WTC11 (cell line): ENCODE data around the gene MARK3. TPM values are rescaled to one million over a fixed set of nuclear protein-coding genes. Genes with fewer than 3 reads are reported as not detected.

Experiments used
- ATAC-seq: fragments of 200-7000 bp; cut with Tn5 transposase; 2 replicates; pipeline ENCODE4 v1.10.0; 2021; ENCODE audit warnings: mild to moderate bottlenecking, moderate library complexity
- CTCF ChIA-PET: fragments of 300-600 bp; sonication (Branson Sonifier 250); formaldehyde crosslinking; loops from one replicate; lab custom pipeline; 2021; ENCODE audit warnings: antibody characterized with exemption; lab: Charles Lee
- POLR2A ChIA-PET: fragments of 350-600 bp; sonication (Branson Sonifier 250); formaldehyde crosslinking; loops from one replicate; lab custom pipeline; 2021; ENCODE audit warnings: antibody characterized with exemption; lab: Charles Lee
- DNase-seq: peaks from one replicate; pipeline ENCODE4 v3.0.0; 2021; ENCODE audit warnings: low spot score
- H3K27ac Mint-ChIP-seq: 2 replicates; pipeline ENCODE4 v1.8.0; 2021; ENCODE audit warnings: mixed read lengths
- H3K27me3 Mint-ChIP-seq: 2 replicates; pipeline ENCODE4 v1.8.0; 2021; ENCODE audit warnings: low read depth, mild to moderate bottlenecking, moderate library complexity, mixed read lengths
- H3K36me3 Mint-ChIP-seq: 2 replicates; pipeline ENCODE4 v1.8.0; 2021; ENCODE audit warnings: mixed read lengths
- H3K4me1 Mint-ChIP-seq: 2 replicates; pipeline ENCODE4 v1.8.0; 2022; ENCODE audit warnings: mixed read lengths
- H3K4me3 Mint-ChIP-seq: 2 replicates; pipeline ENCODE4 v1.8.0; 2021; ENCODE audit warnings: mild to moderate bottlenecking, moderate library complexity, mixed read lengths
- H3K9me3 Mint-ChIP-seq: 2 replicates; pipeline ENCODE4 v1.8.0; 2021; ENCODE audit warnings: mixed read lengths
- CBFB ChIP-seq: sonication (generic); formaldehyde crosslinking; IDR thresholded peaks from 2 replicates; pipeline ENCODE4 v1.8.1; 2022; ENCODE audit warnings: mild to moderate bottlenecking, low read depth, missing genetic modification reagents
- ETV6 ChIP-seq: sonication (generic); formaldehyde crosslinking; IDR thresholded peaks from 2 replicates; pipeline ENCODE4 v1.8.1; 2022; ENCODE audit warnings: mild to moderate bottlenecking, missing genetic modification reagents
- GABPB1 ChIP-seq: sonication (generic); formaldehyde crosslinking; IDR thresholded peaks from 2 replicates; pipeline ENCODE4 v1.8.1; 2023; ENCODE audit warnings: mild to moderate bottlenecking, missing genetic modification reagents
- GTF2I ChIP-seq: fragments of 250-450 bp; sonication (Bioruptor Pico); conservative IDR thresholded peaks from 2 replicates; pipeline ENCODE4 v1.4.0; 2021; ENCODE audit warnings: mild to moderate bottlenecking
- HMGA2 ChIP-seq: fragments of 250-450 bp; sonication (Bioruptor Pico); IDR thresholded peaks from 2 replicates; pipeline ENCODE4 v1.4.0; 2021; ENCODE audit warnings: mild to moderate bottlenecking, moderate library complexity
- PRRX2 ChIP-seq: fragments of 250-450 bp; sonication (Bioruptor Pico); IDR thresholded peaks from 2 replicates; pipeline ENCODE4 v1.8.0; 2021; ENCODE audit warnings: mild to moderate bottlenecking
- RELA ChIP-seq: sonication (generic); formaldehyde crosslinking; IDR thresholded peaks from 2 replicates; pipeline ENCODE4 v1.8.1; 2022; ENCODE audit warnings: missing genetic modification reagents, mild to moderate bottlenecking, borderline replicate concordance
- RORB ChIP-seq: fragments of 250-450 bp; sonication (Bioruptor Pico); IDR thresholded peaks from 2 replicates; pipeline ENCODE4 v1.9.0; 2021; ENCODE audit warnings: mild to moderate bottlenecking
- TP53 ChIP-seq: sonication (generic); formaldehyde crosslinking; IDR thresholded peaks from 2 replicates; pipeline ENCODE4 v1.8.1; 2023; ENCODE audit warnings: mild to moderate bottlenecking, missing genetic modification reagents
- ZNF138 ChIP-seq: sonication (generic); formaldehyde crosslinking; conservative IDR thresholded peaks from 2 replicates; pipeline ENCODE4 v1.8.1; 2022; ENCODE audit warnings: mild to moderate bottlenecking, moderate library complexity, missing genetic modification reagents
- ZNF317 ChIP-seq: sonication (generic); formaldehyde crosslinking; IDR thresholded peaks from 2 replicates; pipeline ENCODE4 v1.8.1; 2023; ENCODE audit warnings: low read depth, mild to moderate bottlenecking, moderate library complexity, missing genetic modification reagents, borderline replicate concordance
- ZNF396 ChIP-seq: fragments of 250-450 bp; sonication (Bioruptor Pico); IDR thresholded peaks from 2 replicates; pipeline ENCODE4 v1.8.0; 2021; ENCODE audit warnings: mild to moderate bottlenecking, moderate library complexity, borderline replicate concordance
- total RNA-seq: library from RNA; stranded (reverse); gene quantifications from 3 replicates; pipeline ENCODE4 v1.2.3, GENCODE V29; 2021
- TF ChIP-seq, protein P1 (sequence below): sonication (generic); formaldehyde crosslinking; IDR thresholded peaks from 2 replicates; pipeline ENCODE4 v1.8.1; 2023; ENCODE audit warnings: mild to moderate bottlenecking, missing genetic modification reagents, borderline replicate concordance
- TF ChIP-seq, protein P2 (sequence below): fragments of 250-450 bp; sonication (Bioruptor Pico); IDR thresholded peaks from 2 replicates; pipeline ENCODE4 v1.9.0; 2021; ENCODE audit warnings: mild to moderate bottlenecking
- TF ChIP-seq, protein P3 (sequence below): sonication (generic); formaldehyde crosslinking; IDR thresholded peaks from 2 replicates; pipeline ENCODE4 v1.8.1; 2023; ENCODE audit warnings: mild to moderate bottlenecking, missing genetic modification reagents, moderate library complexity
- TF ChIP-seq, protein P4 (sequence below): sonication (generic); formaldehyde crosslinking; IDR thresholded peaks from 2 replicates; pipeline ENCODE4 v1.8.0; 2022; ENCODE audit warnings: mild to moderate bottlenecking, missing genetic modification reagents

The MARK3 gene
- total RNA-seq, 1 experiment from 2014 or later = 93.7 TPM

DNA sequence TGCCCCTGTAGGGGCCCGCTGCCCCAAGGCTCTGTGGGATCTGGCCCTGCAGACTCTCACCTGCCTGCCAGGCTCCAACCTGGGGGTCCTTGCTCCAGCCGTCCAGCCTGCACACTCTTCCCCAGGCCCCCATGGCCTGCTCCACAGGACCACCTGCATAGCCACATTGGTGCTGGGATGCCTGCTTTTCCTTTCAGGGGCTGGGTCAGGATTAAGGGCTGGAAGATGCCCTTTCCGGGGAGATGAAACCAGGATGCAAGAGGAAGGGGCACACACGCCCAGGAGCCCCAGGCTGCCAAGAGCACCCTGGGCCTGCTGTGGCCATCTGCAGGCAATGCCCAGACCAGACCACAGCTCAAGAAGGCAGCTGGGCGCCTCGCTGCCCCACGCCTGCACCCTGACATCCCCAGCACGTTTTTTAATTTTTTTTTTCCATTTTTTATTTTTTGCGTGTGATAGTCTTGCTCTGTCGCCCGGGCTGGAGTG is 162.3 kb downstream of the MARK3 start (continued):
- TF ChIP-seq, protein P1, sequence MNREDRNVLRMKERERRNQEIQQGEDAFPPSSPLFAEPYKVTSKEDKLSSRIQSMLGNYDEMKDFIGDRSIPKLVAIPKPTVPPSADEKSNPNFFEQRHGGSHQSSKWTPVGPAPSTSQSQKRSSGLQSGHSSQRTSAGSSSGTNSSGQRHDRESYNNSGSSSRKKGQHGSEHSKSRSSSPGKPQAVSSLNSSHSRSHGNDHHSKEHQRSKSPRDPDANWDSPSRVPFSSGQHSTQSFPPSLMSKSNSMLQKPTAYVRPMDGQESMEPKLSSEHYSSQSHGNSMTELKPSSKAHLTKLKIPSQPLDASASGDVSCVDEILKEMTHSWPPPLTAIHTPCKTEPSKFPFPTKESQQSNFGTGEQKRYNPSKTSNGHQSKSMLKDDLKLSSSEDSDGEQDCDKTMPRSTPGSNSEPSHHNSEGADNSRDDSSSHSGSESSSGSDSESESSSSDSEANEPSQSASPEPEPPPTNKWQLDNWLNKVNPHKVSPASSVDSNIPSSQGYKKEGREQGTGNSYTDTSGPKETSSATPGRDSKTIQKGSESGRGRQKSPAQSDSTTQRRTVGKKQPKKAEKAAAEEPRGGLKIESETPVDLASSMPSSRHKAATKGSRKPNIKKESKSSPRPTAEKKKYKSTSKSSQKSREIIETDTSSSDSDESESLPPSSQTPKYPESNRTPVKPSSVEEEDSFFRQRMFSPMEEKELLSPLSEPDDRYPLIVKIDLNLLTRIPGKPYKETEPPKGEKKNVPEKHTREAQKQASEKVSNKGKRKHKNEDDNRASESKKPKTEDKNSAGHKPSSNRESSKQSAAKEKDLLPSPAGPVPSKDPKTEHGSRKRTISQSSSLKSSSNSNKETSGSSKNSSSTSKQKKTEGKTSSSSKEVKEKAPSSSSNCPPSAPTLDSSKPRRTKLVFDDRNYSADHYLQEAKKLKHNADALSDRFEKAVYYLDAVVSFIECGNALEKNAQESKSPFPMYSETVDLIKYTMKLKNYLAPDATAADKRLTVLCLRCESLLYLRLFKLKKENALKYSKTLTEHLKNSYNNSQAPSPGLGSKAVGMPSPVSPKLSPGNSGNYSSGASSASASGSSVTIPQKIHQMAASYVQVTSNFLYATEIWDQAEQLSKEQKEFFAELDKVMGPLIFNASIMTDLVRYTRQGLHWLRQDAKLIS (CRISPR knock-in tag) = no peak
- TF ChIP-seq GTF2I = no peak
- no peak for TF ChIP-seq ZNF138
- no peak for TF ChIP-seq GABPB1
- TF ChIP-seq RELA = no peak
- TF ChIP-seq PRRX2 (CRISPR knock-in tag) = no peak
- TF ChIP-seq ZNF396 = no peak
- TF ChIP-seq, protein P2, sequence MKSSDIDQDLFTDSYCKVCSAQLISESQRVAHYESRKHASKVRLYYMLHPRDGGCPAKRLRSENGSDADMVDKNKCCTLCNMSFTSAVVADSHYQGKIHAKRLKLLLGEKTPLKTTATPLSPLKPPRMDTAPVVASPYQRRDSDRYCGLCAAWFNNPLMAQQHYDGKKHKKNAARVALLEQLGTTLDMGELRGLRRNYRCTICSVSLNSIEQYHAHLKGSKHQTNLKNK = no peak

DNA sequence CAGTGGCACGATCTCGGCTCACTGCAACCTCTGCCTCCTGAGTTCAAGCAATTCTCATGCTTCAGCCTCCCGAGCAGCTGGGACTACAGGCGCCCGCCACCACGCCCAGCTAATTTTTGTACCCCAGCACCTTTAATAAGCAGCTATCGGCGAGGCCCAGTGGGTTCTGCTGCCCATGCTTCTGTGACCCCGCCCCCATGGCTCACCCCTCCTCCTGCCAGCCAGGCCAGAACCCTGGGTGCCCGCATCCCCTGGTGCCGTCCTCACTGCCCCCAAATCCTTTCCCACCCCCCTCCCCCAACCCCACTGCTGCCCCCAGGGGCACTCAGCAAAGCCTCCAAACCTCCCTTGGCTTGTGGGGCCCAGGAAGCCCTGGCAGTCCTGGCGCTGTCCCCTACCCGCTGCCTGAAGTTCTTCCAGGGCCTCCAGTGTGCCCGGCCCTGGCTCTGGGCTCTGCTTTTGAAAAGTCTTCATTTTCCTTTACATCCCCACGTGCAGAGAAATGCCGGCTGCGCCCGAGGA is 162.8 kb downstream of the MARK3 start:
- ATAC-seq (no peak), DNase-seq (no peak)
- Mint-ChIP-seq H3K27me3 (no peaks in the 10 kb centered on the region), H3K4me3 (no peak overlapping the region), H3K27ac (no peak overlapping the region), H3K36me3 (no peaks in the 10 kb centered on the region), H3K9me3 (no peaks in the 10 kb centered on the region), H3K4me1 (peaks cover 5% of the 10 kb centered on the region; the same call in 1 of the 2 replicates)
- ChIA-PET POLR2A (no interaction called here), CTCF (interaction anchor here (1.0 to 21.0 kb wide), 6 partner anchors 10 to 157 kb away, joined by 3 to 455 read pairs (median 10); partner anchors contain the start of genes BAG5, CKB and COA8)
- TF ChIP-seq HMGA2 (CRISPR knock-in tag) (no peak), CBFB (CRISPR knock-in tag) (no peak), RORB (CRISPR knock-in tag) (no peak), TP53 (CRISPR knock-in tag) (no peak), PRRX2 (CRISPR knock-in tag) (no peak), ZNF317 (CRISPR knock-in tag) (no peak), GABPB1 (no peak), ETV6 (CRISPR knock-in tag) (no peak)
- TF ChIP-seq, protein P3, sequence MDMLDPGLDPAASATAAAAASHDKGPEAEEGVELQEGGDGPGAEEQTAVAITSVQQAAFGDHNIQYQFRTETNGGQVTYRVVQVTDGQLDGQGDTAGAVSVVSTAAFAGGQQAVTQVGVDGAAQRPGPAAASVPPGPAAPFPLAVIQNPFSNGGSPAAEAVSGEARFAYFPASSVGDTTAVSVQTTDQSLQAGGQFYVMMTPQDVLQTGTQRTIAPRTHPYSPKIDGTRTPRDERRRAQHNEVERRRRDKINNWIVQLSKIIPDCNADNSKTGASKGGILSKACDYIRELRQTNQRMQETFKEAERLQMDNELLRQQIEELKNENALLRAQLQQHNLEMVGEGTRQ (CRISPR knock-in tag) = no peak

DNA sequence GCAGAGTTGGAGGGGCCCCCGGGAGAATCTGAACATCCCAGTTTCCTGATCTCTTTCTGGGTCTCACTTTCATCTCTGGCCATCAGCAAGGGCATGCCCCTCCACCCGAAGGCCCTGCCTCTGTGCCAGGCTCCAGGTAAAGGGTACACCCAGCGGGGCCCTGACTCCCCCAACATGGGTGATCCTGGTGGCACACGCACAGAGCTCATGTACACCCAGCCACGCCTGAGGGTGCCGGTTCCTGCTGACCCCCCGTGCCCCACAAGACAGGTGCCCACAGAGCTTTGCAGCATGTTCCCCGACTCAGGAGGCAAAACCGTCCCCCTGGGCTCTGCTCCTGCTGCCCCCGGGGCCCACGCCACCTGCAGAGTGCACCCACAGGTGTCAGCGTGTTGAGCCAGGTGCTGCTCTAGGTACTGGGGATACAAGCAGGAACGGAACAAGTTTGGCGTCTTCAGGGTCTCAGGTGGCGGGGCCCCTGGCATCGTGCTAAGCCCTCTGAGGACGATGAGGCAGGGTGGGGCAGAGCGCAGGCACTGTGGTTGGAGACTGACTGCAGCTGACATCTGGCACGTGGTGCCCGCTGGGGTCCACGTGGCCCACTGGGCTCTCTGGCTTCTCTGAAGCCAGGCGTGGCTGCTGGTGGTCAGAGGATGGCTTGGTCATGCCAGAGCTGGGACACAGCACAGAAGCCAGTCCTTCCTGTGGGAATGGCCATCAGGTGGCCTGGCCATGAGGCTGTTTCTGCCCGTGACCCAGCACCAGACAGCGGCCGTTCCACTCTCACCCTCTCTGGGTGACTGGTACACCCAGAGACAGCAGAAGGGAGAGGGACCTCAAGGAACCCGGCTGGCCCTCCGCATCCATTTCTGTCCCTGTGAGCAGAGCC is 163.5 kb downstream of the MARK3 start:
- ATAC-seq (no peak), DNase-seq (no peak)
- no peaks in the 10 kb centered on the region for H3K36me3 Mint-ChIP-seq
- ChIA-PET CTCF (interaction anchor here (1.1 to 21.0 kb wide), 4 partner anchors 13 to 43 kb away, joined by 3 to 455 read pairs (median 5); partner anchors contain the start of genes BAG5 and CKB), POLR2A (no interaction called here)
- H3K27ac Mint-ChIP-seq = no peak overlapping the region
- no peak overlapping the region for H3K4me3 Mint-ChIP-seq
- no peaks in the 10 kb centered on the region for H3K27me3 Mint-ChIP-seq
- H3K9me3 Mint-ChIP-seq = no peaks in the 10 kb centered on the region
- H3K4me1 Mint-ChIP-seq = peaks cover 5% of the 10 kb centered on the region; the same call in 1 of the 2 replicates
- TF ChIP-seq, protein P4, sequence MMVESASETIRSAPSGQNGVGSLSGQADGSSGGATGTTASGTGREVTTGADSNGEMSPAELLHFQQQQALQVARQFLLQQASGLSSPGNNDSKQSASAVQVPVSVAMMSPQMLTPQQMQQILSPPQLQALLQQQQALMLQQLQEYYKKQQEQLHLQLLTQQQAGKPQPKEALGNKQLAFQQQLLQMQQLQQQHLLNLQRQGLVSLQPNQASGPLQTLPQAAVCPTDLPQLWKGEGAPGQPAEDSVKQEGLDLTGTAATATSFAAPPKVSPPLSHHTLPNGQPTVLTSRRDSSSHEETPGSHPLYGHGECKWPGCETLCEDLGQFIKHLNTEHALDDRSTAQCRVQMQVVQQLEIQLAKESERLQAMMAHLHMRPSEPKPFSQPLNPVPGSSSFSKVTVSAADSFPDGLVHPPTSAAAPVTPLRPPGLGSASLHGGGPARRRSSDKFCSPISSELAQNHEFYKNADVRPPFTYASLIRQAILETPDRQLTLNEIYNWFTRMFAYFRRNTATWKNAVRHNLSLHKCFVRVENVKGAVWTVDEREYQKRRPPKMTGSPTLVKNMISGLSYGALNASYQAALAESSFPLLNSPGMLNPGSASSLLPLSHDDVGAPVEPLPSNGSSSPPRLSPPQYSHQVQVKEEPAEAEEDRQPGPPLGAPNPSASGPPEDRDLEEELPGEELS (CRISPR knock-in tag) = no peak
